HEK293 (cell line): ENCODE results near the gene KIF5A.

ENCODE experiments used
- BCL6B ChIP-seq: fragments of 450-650 bp; formaldehyde crosslinking; IDR thresholded peaks from 2 replicates; pipeline ENCODE4 v1.5.1; 2017; ENCODE audit warnings: missing biosample characterization, missing genetic modification characterization
- FEZF1 ChIP-seq: fragments of 450-650 bp; formaldehyde crosslinking; IDR thresholded peaks from 2 replicates; pipeline ENCODE4 v1.5.1; 2016; ENCODE audit warnings: missing biosample characterization, missing genetic modification characterization
- IKZF3 ChIP-seq: fragments of 450-650 bp; IDR thresholded peaks from 2 replicates; pipeline ENCODE4 v1.5.0; 2018; ENCODE audit warnings: missing biosample characterization, mild to moderate bottlenecking, missing genetic modification characterization, moderate library complexity
- KLF16 ChIP-seq: fragments of 450-650 bp; formaldehyde crosslinking; IDR thresholded peaks from 2 replicates; pipeline ENCODE4 v1.5.1; 2017; ENCODE audit warnings: missing biosample characterization, missing genetic modification characterization
- KLF17 ChIP-seq: fragments of 450-650 bp; formaldehyde crosslinking; IDR thresholded peaks from 2 replicates; pipeline ENCODE4 v1.5.1; 2016; ENCODE audit warnings: missing biosample characterization, missing genetic modification characterization
- KLF9 ChIP-seq: fragments of 450-650 bp; formaldehyde crosslinking; IDR thresholded peaks from 2 replicates; pipeline ENCODE4 v1.5.1; 2016; ENCODE audit warnings: missing biosample characterization, missing genetic modification characterization, low read depth
- PATZ1 ChIP-seq: fragments of 450-650 bp; formaldehyde crosslinking; IDR thresholded peaks from 2 replicates; pipeline ENCODE4 v1.5.1; 2016; ENCODE audit warnings: missing biosample characterization, missing genetic modification characterization
- PBX3 ChIP-seq: sonication (generic); formaldehyde crosslinking; IDR thresholded peaks from 2 replicates; pipeline ENCODE4 v1.8.1; 2022; ENCODE audit warnings: mild to moderate bottlenecking, moderate library complexity, missing genetic modification reagents
- REPIN1 ChIP-seq: fragments of 450-650 bp; formaldehyde crosslinking; IDR thresholded peaks from 2 replicates; pipeline ENCODE4 v1.5.1; 2017; ENCODE audit warnings: missing biosample characterization, missing genetic modification characterization, low read depth
- TSHZ1 ChIP-seq: fragments of 450-650 bp; formaldehyde crosslinking; IDR thresholded peaks from 2 replicates; pipeline ENCODE4 v1.5.1; 2016; ENCODE audit warnings: missing biosample characterization, missing genetic modification characterization, borderline replicate concordance
- ZBTB17 ChIP-seq: fragments of 450-650 bp; formaldehyde crosslinking; IDR thresholded peaks from 2 replicates; pipeline ENCODE4 v1.5.1; 2016; ENCODE audit warnings: missing biosample characterization, missing genetic modification characterization
- ZBTB44 ChIP-seq: fragments of 450-650 bp; IDR thresholded peaks from 2 replicates; pipeline ENCODE4 v1.5.1; 2018; ENCODE audit warnings: missing biosample characterization, mild to moderate bottlenecking, missing genetic modification characterization
- ZBTB48 ChIP-seq: fragments of 450-650 bp; formaldehyde crosslinking; IDR thresholded peaks from 2 replicates; pipeline ENCODE4 v1.5.1; 2016; ENCODE audit warnings: missing biosample characterization, missing genetic modification characterization
- ZNF10 ChIP-seq: fragments of 450-650 bp; formaldehyde crosslinking; IDR thresholded peaks from 2 replicates; pipeline ENCODE4 v1.5.1; 2017; ENCODE audit warnings: missing biosample characterization, missing genetic modification characterization
- ZNF114 ChIP-seq: fragments of 450-650 bp; formaldehyde crosslinking; IDR thresholded peaks from 2 replicates; pipeline ENCODE4 v1.5.0; 2017; ENCODE audit warnings: missing biosample characterization, missing genetic modification characterization
- ZNF121 ChIP-seq: fragments of 450-650 bp; formaldehyde crosslinking; IDR thresholded peaks from 2 replicates; pipeline ENCODE4 v1.5.1; 2016; ENCODE audit warnings: missing biosample characterization, missing genetic modification characterization
- ZNF2 ChIP-seq: fragments of 450-650 bp; formaldehyde crosslinking; IDR thresholded peaks from 2 replicates; pipeline ENCODE4 v1.5.1; 2016; ENCODE audit warnings: missing biosample characterization, missing genetic modification characterization
- ZNF214 ChIP-seq: fragments of 450-650 bp; formaldehyde crosslinking; IDR thresholded peaks from 2 replicates; pipeline ENCODE4 v1.5.1; 2017; ENCODE audit warnings: missing biosample characterization, mild to moderate bottlenecking, missing genetic modification characterization, borderline replicate concordance
- ZNF266 ChIP-seq: fragments of 450-650 bp; formaldehyde crosslinking; IDR thresholded peaks from 2 replicates; pipeline ENCODE4 v1.5.1; 2016; ENCODE audit warnings: missing biosample characterization, missing genetic modification characterization, low read depth
- ZNF501 ChIP-seq: fragments of 450-650 bp; formaldehyde crosslinking; IDR thresholded peaks from 2 replicates; pipeline ENCODE4 v1.5.1; 2016; ENCODE audit warnings: missing biosample characterization, missing genetic modification characterization
- ZNF514 ChIP-seq: fragments of 450-650 bp; formaldehyde crosslinking; IDR thresholded peaks from 2 replicates; pipeline ENCODE4 v1.5.1; 2016; ENCODE audit warnings: missing biosample characterization, missing genetic modification characterization
- ZNF610 ChIP-seq: fragments of 450-650 bp; formaldehyde crosslinking; IDR thresholded peaks from 2 replicates; pipeline ENCODE4 v1.5.1; 2016; ENCODE audit warnings: missing biosample characterization, missing genetic modification characterization, borderline replicate concordance
- ZNF645 ChIP-seq: fragments of 450-650 bp; formaldehyde crosslinking; IDR thresholded peaks from 2 replicates; pipeline ENCODE4; 2016; ENCODE audit warnings: missing biosample characterization, missing genetic modification characterization
- ZNF660 ChIP-seq: fragments of 450-650 bp; IDR thresholded peaks from 2 replicates; pipeline ENCODE4 v1.5.1; 2018; ENCODE audit warnings: missing biosample characterization, mild to moderate bottlenecking, missing genetic modification characterization
- ZNF791 ChIP-seq: fragments of 450-650 bp; formaldehyde crosslinking; IDR thresholded peaks from 2 replicates; pipeline ENCODE4 v1.5.1; 2016; ENCODE audit warnings: missing biosample characterization, missing genetic modification characterization
- ZNF837 ChIP-seq: fragments of 450-650 bp; formaldehyde crosslinking; IDR thresholded peaks from 2 replicates; pipeline ENCODE4 v1.5.1; 2016; ENCODE audit warnings: missing biosample characterization, missing genetic modification characterization
- ZSCAN30 ChIP-seq: fragments of 450-650 bp; IDR thresholded peaks from 2 replicates; pipeline ENCODE4 v1.5.1; 2018; ENCODE audit warnings: missing biosample characterization, mild to moderate bottlenecking, missing genetic modification characterization, moderate library complexity

KIF5A gene

GRCh38 chr12:57522011-57522886, 27.6 kb upstream of the KIF5A start, which contains the start of gene MBD6 (continued):
- TF ChIP-seq TSHZ1 (tag by site-specific recombination) = peak; percentile 65; the same call in 1 of the 2 replicates
- TF ChIP-seq KLF9 (tag by site-specific recombination) = peak; percentile 74
- peak; percentile 57; the same call in 1 of the 2 replicates for TF ChIP-seq ZBTB17
- no peak for TF ChIP-seq ZNF514 (tag by site-specific recombination)
- TF ChIP-seq ZNF266 (tag by site-specific recombination) = no peak
- TF ChIP-seq PATZ1 (tag by site-specific recombination) = peak; percentile 99
- no peak; the same call in 1 of the 2 replicates for TF ChIP-seq ZNF10 (tag by site-specific recombination)
- peak; percentile 91; the same call in 1 of the 2 replicates for TF ChIP-seq KLF17
- peak; percentile 69; the same call in 1 of the 2 replicates for TF ChIP-seq ZNF2 (tag by site-specific recombination)
- peak; percentile 98 for TF ChIP-seq IKZF3 (tag by site-specific recombination)
- TF ChIP-seq ZBTB48 (tag by site-specific recombination) = peak; percentile 33; the same call in 1 of the 2 replicates
- peak; percentile 9; the same call in 1 of the 2 replicates for TF ChIP-seq PBX3
- TF ChIP-seq REPIN1 = no peak
- TF ChIP-seq ZNF121 (tag by site-specific recombination) = no peak
- peak; percentile 56 for TF ChIP-seq ZSCAN30
- no peak for TF ChIP-seq ZNF645 (tag by site-specific recombination)
- no peak for TF ChIP-seq ZNF610 (tag by site-specific recombination)
- no peak for TF ChIP-seq ZNF214 (tag by site-specific recombination)
- no peak for TF ChIP-seq BCL6B (tag by site-specific recombination)
- TF ChIP-seq FEZF1 = peak; percentile 72
- peak; percentile 73; the same call in 1 of the 2 replicates for TF ChIP-seq ZNF501 (tag by site-specific recombination)
- TF ChIP-seq ZBTB44 = peak; percentile 5; the same call in 1 of the 2 replicates
- no peak for TF ChIP-seq ZNF791 (tag by site-specific recombination)
- no peak for TF ChIP-seq ZNF114 (tag by site-specific recombination)
- no peak for TF ChIP-seq ZNF660 (tag by site-specific recombination)
- TF ChIP-seq ZNF837 (tag by site-specific recombination) = no peak
- peak; percentile 73 for TF ChIP-seq KLF16
